Measurements from ENCODE around the gene ZNF780A.
"Not testable (repeated sequence)": the region's sequence is repeated elsewhere in the genome, so short reads cannot be mapped to it uniquely, and the experiment has no call there.

The ZNF780A gene

DNA sequence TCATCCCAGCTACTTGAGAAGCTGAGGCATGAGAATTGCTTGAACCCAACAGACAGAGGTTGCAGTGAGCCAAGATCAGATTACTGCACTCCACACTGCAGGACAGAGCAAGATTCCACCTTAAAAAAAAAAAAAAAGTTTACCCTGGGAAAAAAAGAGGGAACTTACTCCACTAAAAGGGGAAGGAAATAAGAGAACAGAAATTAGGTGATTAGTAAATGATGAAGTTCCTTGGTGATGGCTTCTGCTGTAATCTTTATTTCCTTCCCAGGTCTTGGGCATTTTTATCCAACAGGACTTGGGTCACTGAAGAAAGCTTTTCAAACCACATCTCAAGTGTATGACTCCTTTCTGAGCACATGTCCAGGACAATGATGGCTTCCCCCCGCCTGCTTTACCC is 9.3 kb downstream of the ZNF780A start:
- DNase-seq = no peak

DNA sequence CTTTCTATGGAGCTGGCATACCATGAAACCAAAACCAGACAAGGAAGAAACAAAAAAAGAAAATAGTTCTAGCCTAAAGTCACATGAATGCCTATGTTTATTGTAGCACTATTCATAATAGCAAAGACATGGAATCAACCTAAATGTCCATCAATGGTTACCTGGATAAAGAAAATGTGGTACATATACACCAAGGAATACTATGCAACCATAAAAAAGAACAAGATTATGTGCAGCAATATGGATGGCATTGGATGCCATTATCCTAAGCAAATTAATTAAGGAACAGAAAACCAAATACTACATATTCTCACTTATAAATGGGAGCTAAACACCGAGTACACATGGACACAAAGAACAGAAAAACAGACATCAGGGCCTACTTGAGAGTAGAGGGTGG is 10.5 kb downstream of the ZNF780A start:
- no peak for DNase-seq

DNA sequence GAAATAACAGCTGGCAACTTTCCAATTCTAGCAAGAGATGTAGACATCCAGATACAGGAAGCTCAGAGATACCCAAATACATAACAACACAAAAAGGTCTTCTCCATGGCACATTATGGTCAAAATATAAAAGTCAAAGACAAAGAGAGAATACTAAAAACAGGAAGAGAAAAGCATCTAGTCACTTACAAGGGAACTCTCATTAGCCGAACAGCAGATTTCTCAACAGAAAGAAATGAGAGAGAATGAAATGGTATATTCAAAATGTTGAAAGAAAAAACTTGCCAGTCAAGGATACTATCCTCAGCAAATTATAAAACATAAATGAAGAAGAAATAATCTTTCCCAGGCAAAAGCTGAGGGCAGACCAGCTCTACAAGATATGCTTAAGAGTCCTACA is 12.4 kb downstream of the ZNF780A start:
- DNase-seq = no peak

DNA sequence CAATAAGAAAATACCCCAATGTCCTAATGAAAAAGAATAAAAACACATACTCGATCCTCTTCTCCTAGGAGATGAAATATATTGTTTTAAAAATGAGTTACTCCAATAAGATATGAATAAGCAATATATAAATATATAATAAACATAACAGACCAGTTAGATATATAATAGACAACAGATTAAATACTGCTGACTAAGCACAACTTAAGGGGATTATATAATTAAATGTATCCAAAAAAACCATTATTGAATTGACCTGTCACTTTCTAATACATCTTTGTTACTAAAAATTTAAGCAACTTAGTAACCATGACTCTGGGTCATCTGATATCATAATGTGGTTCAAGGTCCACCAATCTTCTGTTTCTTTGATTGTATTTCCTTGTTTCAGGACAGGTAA is 20.7 kb downstream of the ZNF780A start:
- no peak for DNase-seq

DNA sequence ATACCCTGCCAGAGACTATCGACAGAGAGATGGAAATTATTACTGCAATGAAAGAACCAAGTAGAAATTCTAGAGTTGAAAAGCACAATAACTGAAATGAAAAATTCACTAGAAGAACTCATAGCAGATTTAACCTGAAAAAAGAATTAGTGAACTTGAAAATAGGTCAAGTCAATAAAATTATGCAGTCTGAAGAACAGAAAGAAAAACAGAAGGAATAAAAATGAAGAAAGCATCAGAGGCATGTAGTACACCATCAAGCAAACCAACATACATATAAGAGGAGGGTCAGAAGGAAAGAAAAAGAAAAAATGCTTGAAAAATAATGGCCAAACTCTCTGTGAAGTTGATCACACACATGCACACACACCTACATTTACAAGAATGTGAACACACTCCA is 31.1 kb downstream of the ZNF780A start:
- no peak for DNase-seq

DNA sequence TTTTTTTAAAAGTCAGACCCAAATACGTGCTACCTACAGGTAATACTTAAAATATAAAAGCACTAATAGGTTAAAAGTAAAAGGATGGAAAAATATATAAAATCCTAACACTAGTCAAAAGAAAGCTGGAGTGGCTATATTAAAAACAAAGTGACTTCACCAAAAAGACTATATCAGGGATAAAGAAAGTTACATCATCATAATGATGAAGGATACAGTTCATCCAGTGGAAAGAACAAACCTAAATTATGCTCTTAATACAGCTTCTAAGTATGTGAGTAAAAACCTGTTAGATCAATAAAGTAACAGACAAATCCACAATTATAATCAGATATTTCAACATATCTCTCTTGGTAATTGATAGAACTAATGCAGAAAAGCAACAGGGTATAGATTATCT is 33.6 kb downstream of the ZNF780A start:
- DNase-seq = no peak

DNA sequence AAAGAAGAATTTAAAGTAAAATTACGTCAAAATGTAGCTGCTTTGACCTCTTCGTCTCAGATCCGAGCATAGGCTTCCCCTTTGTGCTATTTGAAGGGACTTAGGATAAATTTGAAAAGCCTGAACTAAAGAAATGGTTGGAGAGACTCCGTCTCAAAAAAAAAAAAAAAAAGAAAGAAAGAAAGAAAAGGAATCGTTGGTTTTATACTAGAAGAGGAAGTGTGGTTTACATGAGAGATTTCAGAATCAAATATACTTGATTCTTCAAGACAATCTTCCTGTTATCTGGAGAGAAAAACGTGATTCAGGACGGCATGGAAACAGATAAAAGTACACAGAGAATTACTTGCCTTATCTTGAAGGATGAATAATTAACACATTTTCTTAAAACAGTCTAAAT is 34.2 kb downstream of the ZNF780A start:
- no peak for DNase-seq

DNA sequence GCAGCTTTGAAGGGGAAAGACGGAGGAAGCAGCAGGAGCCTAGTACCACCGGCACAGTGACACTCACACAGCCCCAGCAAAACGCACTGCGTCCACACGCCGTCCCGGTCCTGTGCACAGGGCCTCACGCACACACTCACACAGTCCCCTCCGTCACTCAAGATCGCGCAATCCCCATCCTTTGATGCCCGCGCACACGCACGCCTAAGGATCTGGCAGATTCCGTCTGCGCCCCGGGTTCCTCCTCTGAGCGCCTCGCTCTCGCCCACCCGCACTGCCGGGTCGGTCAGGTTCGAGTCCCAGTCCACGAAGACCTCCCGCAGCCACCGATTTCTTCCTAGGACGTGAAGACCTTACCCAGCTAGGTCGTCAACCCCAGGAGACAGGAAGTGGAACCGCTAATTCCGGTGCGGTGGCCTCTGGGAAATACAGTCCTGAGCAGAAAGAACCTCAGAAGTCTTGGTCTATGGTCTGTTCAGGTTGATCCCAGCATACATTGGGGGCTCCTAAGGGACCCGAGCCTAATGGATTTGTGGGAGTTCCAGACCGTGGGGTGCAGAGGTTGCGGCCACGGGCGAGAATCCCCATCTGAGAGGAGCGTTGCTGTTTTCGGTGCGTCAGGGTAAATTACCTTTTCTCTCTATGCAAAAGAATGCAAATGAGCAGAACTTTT is 34.8 kb downstream of the ZNF780A start, which contains the start of gene ZNF780B:
Gene ZNF780B, minus strand, starts transcription at position 400 of the 673 bp plus-strand sequence. CDS start 5,899 bp downstream, outside the sequence.
- DNase-seq = peak; percentile 76

DNA sequence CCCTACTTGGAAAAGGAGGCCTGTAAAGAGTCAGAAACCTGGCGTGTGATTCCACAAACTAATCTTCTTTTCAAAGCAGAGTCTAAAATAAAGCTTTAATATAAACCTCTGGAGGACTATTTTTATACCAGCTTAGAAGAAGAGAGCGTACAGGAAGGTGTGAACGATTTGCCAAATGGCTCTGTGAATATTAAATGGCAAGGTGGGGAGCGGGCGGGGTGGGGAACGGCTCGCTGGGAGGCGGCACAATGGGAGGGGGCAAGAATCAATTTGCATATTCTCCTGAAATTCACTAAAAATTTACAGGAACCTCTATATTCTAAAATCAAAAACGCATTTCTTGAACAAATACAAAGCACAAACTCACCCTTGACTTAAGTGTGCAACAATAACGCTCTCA is 35.7 kb downstream of the ZNF780A start:
- DNase-seq = no peak

DNA sequence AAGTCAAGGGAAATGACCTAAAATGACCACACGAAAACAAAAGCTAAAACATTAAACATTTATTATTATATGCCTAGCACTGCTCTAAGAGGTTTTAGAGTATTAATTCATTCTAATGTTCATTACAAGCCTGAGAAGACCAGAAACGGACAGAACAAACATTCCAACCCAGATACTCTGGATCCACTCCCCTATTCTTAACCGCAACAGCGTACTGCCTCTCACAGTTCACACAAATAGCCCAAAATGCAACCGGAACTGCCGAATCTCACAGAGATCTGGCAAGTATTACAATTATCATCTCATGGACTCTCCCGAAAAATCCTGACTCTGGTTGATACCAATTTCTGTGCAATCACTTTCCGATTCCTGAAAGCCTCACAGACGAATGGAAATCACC is 36.1 kb downstream of the ZNF780A start:
- no peak for DNase-seq

DNA sequence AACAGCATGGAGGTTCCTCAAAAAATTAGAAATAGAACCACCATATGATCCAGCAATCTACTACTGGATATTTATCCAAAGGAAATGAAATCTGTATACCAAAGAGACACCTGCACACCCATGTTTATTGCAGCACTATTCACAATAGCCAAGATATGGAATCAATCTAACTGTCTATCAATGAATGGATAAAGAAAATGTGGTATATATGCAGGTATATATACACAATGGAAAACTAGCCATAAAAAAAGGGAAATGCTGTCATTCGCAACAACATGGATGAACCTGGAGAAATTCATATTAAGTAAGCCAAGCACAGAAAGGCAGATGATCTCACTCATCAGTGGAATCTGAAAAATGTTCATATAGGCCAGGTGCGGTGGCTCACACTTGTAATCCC is 37.3 kb downstream of the ZNF780A start:
- no peak for DNase-seq

DNA sequence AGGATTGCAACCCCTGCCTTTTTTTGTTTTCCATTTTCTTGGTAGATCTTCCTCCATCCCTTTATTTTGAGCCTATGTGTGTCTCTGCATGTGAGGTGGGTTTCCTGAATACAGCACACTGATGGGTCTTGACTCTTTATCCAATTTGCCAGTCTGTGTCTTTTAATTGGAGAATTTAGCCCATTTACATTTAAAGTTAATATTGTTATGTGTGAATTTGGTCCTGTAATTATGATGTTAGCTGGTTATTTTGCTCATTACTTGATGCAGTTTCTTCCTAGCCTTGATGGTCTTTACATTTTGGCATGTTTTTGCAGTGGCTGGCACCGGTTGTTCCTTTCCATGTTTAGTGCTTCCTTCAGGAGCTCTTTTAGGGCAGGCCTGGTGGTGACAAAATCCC is 49.0 kb downstream of the ZNF780A start:
- not testable (repeated sequence) for DNase-seq

DNA sequence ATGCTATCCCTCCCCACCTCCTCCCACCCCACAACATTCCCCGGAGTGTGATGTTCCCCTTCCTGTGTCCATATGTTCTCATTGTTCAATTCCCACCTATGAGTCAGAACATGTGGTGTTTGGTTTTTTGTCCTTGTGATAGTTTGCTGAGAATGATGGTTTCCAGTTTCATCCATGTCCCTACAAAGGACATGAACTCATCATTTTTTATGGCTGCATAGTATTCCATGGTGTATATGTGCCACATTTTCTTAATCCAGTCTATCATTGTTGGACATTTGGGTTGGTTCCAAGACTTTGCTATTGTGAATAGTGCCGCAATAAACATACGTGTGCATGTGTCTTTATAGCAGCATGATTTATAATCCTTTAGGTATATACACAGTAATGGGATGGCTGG is 52.7 kb downstream of the ZNF780A start:
- DNase-seq = not testable (repeated sequence)

DNA sequence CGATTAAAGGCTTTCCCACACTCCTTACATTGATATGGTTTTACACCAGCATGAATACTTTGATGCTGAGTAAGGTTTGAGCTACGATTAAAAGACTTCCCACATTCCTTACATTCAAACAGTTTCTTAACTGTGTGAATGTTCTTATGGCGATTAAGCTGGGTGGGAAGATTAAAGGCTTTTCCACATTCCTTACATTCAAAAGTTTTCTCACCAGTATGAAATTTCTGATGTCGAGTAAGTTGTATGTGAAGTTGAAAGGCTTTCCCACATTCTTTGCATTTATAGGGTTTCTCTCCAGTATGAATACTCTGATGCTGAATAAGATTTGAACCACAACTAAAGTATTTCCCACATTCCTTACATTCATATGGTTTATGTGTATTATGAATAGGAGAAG is 54.7 kb downstream of the ZNF780A start:
- no peak for DNase-seq

DNA sequence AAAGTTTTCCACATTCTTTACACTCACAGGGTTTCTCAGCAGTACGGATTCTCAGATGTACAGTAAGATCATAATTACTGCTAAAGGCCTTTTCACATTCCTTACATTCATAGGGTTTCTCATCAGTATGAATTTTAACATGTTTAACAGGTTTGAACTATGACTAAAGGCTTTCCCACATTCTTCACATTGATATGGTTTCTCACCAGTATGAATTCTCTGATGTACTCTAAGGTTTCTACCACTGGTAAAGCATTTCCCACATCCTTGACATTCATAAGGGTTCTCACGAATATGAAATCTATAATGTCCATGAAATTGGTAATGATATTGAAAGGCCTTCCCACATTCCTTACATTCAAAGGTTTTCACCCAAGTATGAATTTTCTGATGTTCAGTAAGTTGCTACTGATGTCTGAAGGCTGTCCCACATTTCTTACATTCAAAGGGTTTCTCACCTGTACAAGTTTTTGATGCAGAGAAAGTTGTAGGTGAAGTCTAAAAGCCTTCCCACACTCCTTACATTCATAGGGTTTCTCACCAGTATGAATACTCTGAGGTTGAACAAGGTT is 56.7 kb downstream of the ZNF780A start:
- DNase-seq = no peak

DNA sequence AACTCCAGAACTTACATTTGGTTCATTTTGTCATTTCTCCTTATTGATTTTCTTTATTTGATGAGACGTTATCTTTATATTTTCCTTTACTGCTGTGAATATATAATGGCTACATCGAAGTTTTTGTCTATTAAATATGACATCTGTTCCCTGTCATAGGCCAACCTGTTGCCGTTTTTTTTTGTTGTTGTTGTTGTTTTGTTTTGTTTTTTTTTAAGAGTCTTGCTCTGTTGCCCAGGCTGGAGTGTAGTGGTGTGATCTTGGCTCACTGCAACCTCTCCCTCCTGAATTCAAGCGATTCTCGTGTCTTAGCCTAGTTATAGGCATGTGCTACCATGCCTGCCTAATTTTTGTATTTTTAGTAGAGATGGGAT is 64.2 kb downstream of the ZNF780A start:
- DNase-seq = no peak

DNA sequence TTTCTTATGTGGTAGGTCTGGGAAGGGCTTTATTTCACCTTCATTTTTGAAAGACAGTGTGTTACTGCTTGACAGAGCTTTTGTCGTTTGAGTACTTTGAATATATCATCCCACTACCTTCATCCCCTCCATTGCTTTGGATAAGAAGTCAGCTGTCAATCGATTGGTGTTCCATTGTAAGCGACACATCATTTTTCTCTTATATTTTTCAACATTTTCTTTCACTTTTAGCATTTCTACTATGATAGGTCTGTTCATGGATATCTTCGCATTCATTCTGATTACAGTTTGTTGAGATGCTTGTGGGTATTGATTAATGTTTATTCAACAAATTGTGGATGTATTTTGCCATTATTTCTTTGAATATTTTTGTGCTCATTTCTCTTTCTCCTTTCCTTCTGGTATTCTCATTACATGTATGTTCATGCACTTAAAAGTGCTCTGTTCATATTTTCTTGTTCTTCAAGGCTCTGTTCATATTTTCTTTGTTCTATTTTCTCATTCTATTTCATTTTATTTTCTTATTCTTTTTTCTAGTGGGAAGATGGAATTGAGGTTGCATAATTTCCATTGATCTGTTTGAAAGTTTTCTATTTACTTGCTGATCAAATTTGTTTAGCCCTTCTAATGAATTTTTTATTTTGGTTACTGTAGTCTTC is 64.7 kb downstream of the ZNF780A start:
- DNase-seq = no peak

DNA sequence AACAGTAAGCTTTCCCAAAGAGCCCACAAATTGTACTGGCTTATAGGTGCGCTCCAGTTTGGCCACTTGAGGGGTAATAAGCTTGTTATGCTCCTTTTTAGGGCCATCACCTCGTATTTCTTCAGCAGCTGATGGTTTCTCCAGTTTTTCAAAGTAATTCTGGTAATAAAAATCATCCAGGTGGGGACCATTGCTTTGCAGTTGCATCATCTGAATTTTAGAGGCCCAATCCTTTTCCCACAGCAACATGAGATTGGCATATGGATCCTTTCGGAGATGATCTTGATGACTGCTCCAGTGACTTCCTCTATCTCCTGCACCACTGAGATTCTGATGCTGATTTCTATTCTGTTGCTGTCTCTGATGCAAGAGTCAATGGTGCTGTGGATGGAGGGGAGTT is 66.8 kb downstream of the ZNF780A start:
- no peak for DNase-seq
